Measurements from ENCODE around the gene F8. TPM values are rescaled to one million over a fixed set of nuclear protein-coding genes. Genes with fewer than 3 reads are reported as not detected.

F8 gene
- total and polyA plus RNA-seq, 10 of the 15 experiments (the other 5 are each of a cell fraction or from before 2014, with no cell fraction given) = 3.0 to 8.1 (median 5.1) TPM

- Histone ChIP-seq H3K4me2 (ENCODE audit: control insufficient read depth, insufficient read depth) (peak overlapping the region; percentile 11), H2AFZ (ENCODE audit: control insufficient read depth, low read depth, low read length) (peak overlapping the region; percentile 48; the same call in 1 of the 2 replicates), H3K9me3 (replicated peaks; ENCODE audit: control insufficient read depth, insufficient read depth, low read length) (no peaks in the 10 kb centered on the region), H3K79me2 (ENCODE audit: control insufficient read depth, insufficient read depth, low read length) (peaks cover 27% of the 10 kb centered on the region), H3K9ac (ENCODE audit: control insufficient read depth, insufficient read depth, low read length) (peak overlapping the region; percentile 90), H3K4me3 (peak overlapping the region; percentile 70), H3K27ac (ENCODE audit: control insufficient read depth, insufficient read depth) (peak overlapping the region; percentile 94), H3K36me3 (ENCODE audit: control insufficient read depth in 2 of 2, insufficient read depth in 2 of 2, low read length in 1 of 2) (no peaks in the 10 kb centered on the region), H3K27me3 (replicated peaks in 1 of 2; ENCODE audit: control insufficient read depth in 2 of 2, insufficient read depth in 2 of 2, low read length in 1 of 2) (no peaks in the 10 kb centered on the region), H3K4me1 (ENCODE audit: control insufficient read depth, insufficient read depth, low read length) (no peaks in the 10 kb centered on the region), H4K20me1 (ENCODE audit: control insufficient read depth, insufficient read depth) (no peaks in the 10 kb centered on the region)
- ChIA-PET RAD21 (ENCODE audit: unreplicated experiment) (interaction anchor here (1.0 to 1.3 kb wide), 5 partner anchors 19 to 42 kb away, joined by 3 to 12 read pairs (median 4); no protein-coding TSS in a partner anchor), SMC1A (ENCODE audit: uncharacterized antibody, unreplicated experiment) (interaction anchor here (1.0 to 3.3 kb wide), 5 partner anchors 10 to 42 kb away, joined by 4 to 21 read pairs (median 6); no protein-coding TSS in a partner anchor), POLR2A (interaction anchor here (0.9 to 2.9 kb wide), 4 partner anchors 37 to 44 kb away, joined by 3 to 32 read pairs (median 4); partner anchors contain the start of genes CMC4 and MTCP1), CTCF (interaction anchor here (0.9 to 1.9 kb wide), 4 partner anchors 19 to 46 kb away, joined by 3 to 4 read pairs (median 4); no protein-coding TSS in a partner anchor)
- in situ Hi-C loops (cut with MboI) = loop anchor here (5.0 kb wide), 1 partner anchor 35 kb away; no protein-coding TSS in a partner anchor
- BruUV-seq (replicated peaks) = TSS peak; percentile 79
- DNase-seq (ENCODE audit: low read depth, low spot score) = no peak
- 39% methylated on average over 14 of the region's 14 CpGs for WGBS (ENCODE audit: insufficient coverage, insufficient replicate concordance, low lambda C conversion rate, missing lambda C conversion rate)
- intact Hi-C loops (cut with micrococcal nuclease; ENCODE audit: unreplicated experiment) = loop anchor here (2.0 to 5.0 kb wide), 2 partner anchors 29 to 45 kb away; partner anchors contain the start of genes BRCC3, CMC4 and MTCP1
- peak; percentile 42 for ATAC-seq
- no peak for FAIRE-seq
- TF ChIP-seq ZBTB40 (IDR thresholded peaks at IDR 0.05; ENCODE audit: borderline replicate concordance) (peak; percentile 9; the same call in 1 of the 2 replicates), MTA3 (IDR thresholded peaks at IDR 0.05; ENCODE audit: borderline replicate concordance, low read length) (peak; percentile 51; the same call in 1 of the 2 replicates), YBX1 (IDR thresholded peaks at IDR 0.05) (no peak), PKNOX1 (IDR thresholded peaks at IDR 0.05) (no peak), PAX5 (IDR thresholded peaks at IDR 0.05; ENCODE audit: borderline replicate concordance, low read depth, low read length) (no peak), SPI1 (IDR thresholded peaks at IDR 0.05; ENCODE audit: borderline replicate concordance, insufficient read depth, low read depth, low read length) (no peak), ZNF207 (IDR thresholded peaks at IDR 0.05; ENCODE audit: borderline replicate concordance) (no peak), JUND (IDR thresholded peaks at IDR 0.05; ENCODE audit: low read depth, low read length) (no peak), CEBPB (IDR thresholded peaks at IDR 0.05; ENCODE audit: borderline replicate concordance in 1 of 2, low read depth in 2 of 2, low read length in 2 of 2) (no peak)
- TF ChIP-seq, protein P1, sequence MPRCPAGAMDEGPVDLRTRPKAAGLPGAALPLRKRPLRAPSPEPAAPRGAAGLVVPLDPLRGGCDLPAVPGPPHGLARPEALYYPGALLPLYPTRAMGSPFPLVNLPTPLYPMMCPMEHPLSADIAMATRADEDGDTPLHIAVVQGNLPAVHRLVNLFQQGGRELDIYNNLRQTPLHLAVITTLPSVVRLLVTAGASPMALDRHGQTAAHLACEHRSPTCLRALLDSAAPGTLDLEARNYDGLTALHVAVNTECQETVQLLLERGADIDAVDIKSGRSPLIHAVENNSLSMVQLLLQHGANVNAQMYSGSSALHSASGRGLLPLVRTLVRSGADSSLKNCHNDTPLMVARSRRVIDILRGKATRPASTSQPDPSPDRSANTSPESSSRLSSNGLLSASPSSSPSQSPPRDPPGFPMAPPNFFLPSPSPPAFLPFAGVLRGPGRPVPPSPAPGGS (IDR thresholded peaks at IDR 0.05; ENCODE audit: borderline replicate concordance, insufficient read depth, low read depth, low read length, poor library complexity, severe bottlenecking) = no peak
- TF ChIP-seq, protein P2, sequence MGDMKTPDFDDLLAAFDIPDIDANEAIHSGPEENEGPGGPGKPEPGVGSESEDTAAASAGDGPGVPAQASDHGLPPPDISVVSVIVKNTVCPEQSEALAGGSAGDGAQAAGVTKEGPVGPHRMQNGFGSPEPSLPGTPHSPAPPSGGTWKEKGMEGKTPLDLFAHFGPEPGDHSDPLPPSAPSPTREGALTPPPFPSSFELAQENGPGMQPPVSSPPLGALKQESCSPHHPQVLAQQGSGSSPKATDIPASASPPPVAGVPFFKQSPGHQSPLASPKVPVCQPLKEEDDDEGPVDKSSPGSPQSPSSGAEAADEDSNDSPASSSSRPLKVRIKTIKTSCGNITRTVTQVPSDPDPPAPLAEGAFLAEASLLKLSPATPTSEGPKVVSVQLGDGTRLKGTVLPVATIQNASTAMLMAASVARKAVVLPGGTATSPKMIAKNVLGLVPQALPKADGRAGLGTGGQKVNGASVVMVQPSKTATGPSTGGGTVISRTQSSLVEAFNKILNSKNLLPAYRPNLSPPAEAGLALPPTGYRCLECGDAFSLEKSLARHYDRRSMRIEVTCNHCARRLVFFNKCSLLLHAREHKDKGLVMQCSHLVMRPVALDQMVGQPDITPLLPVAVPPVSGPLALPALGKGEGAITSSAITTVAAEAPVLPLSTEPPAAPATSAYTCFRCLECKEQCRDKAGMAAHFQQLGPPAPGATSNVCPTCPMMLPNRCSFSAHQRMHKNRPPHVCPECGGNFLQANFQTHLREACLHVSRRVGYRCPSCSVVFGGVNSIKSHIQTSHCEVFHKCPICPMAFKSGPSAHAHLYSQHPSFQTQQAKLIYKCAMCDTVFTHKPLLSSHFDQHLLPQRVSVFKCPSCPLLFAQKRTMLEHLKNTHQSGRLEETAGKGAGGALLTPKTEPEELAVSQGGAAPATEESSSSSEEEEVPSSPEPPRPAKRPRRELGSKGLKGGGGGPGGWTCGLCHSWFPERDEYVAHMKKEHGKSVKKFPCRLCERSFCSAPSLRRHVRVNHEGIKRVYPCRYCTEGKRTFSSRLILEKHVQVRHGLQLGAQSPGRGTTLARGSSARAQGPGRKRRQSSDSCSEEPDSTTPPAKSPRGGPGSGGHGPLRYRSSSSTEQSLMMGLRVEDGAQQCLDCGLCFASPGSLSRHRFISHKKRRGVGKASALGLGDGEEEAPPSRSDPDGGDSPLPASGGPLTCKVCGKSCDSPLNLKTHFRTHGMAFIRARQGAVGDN (IDR thresholded peaks at IDR 0.05) = 0 out of 2 replicates have a peak, but pooled peaks have one; percentile 9
Measured at GRCh38 chrX:155027509-155028066, 5.1 kb upstream of the F8 start.
